ENCODE results near the gene RENBP. TPM values are rescaled to one million over a fixed set of nuclear protein-coding genes. Genes with fewer than 3 reads are reported as not detected.
A peak's percentile ranks its signal among the peaks of the same experiment; 100 is the strongest.

Gene RENBP
- total and polyA plus RNA-seq, 9 of the 15 experiments (the other 6 are each of a cell fraction or from before 2014, with no cell fraction given): 0.07 to 14.8 (median 10.6) TPM; not detected in 1

GRCh38 chrX:153927922-153928760 lies 16.3 kb downstream of the RENBP start (continued):
- peak; percentile 29 for TF ChIP-seq POLR2B (IDR thresholded peaks at IDR 0.05; ENCODE audit: low read depth, partially characterized antibody)
- TF ChIP-seq TAF9B (IDR thresholded peaks at IDR 0.05; ENCODE audit: partially characterized antibody): no peak
- TF ChIP-seq MITF (IDR thresholded peaks at IDR 0.05): peak; percentile 32; the same call in 1 of the 2 replicates
- TF ChIP-seq ELF4 (CRISPR knock-in tag; IDR thresholded peaks at IDR 0.05): no peak
- TF ChIP-seq TEAD1 (CRISPR knock-in tag; IDR thresholded peaks at IDR 0.05): no peak
- TF ChIP-seq ZNF280A (IDR thresholded peaks at IDR 0.05; ENCODE audit: low read depth, partially characterized antibody): no peak
- no peak for TF ChIP-seq ZNF146 (CRISPR knock-in tag; IDR thresholded peaks at IDR 0.05; ENCODE audit: unreplicated experiment)
- TF ChIP-seq BRF2 (IDR thresholded peaks at IDR 0.05; ENCODE audit: borderline replicate concordance, insufficient read depth, insufficient read length): no peak
- no peak for TF ChIP-seq CHAMP1 (IDR thresholded peaks at IDR 0.05)
- no peak for TF ChIP-seq ZNF778 (CRISPR knock-in tag; IDR thresholded peaks at IDR 0.05)
- no peak for TF ChIP-seq CHCHD3 (CRISPR knock-in tag; IDR thresholded peaks at IDR 0.05)
- TF ChIP-seq ZNF239 (CRISPR knock-in tag; IDR thresholded peaks at IDR 0.05): no peak
- TF ChIP-seq THRB (CRISPR knock-in tag; conservative IDR thresholded peaks at IDR 0.05): no peak
- no peak for TF ChIP-seq DEAF1 (CRISPR knock-in tag; IDR thresholded peaks at IDR 0.05)
- TF ChIP-seq CGGBP1 (CRISPR knock-in tag; IDR thresholded peaks at IDR 0.05): no peak
- TF ChIP-seq ZFX (CRISPR knock-in tag; IDR thresholded peaks at IDR 0.05): peak; percentile 72
- no peak for TF ChIP-seq CHD1 (IDR thresholded peaks at IDR 0.05; ENCODE audit: low read length)
